GM20431 (cell line): Measurements from ENCODE around the gene THBD.

Experiments
- in situ Hi-C: fragments of 300-500 bp; cut with MseI, MboI; formaldehyde crosslinking; loops from one replicate; pipeline ENCODE4 v1.15.0; 2020; ENCODE audit warnings: low sequenced_read_pairs; ENCODE audit not compliant: unreplicated experiment

Gene THBD

DNA sequence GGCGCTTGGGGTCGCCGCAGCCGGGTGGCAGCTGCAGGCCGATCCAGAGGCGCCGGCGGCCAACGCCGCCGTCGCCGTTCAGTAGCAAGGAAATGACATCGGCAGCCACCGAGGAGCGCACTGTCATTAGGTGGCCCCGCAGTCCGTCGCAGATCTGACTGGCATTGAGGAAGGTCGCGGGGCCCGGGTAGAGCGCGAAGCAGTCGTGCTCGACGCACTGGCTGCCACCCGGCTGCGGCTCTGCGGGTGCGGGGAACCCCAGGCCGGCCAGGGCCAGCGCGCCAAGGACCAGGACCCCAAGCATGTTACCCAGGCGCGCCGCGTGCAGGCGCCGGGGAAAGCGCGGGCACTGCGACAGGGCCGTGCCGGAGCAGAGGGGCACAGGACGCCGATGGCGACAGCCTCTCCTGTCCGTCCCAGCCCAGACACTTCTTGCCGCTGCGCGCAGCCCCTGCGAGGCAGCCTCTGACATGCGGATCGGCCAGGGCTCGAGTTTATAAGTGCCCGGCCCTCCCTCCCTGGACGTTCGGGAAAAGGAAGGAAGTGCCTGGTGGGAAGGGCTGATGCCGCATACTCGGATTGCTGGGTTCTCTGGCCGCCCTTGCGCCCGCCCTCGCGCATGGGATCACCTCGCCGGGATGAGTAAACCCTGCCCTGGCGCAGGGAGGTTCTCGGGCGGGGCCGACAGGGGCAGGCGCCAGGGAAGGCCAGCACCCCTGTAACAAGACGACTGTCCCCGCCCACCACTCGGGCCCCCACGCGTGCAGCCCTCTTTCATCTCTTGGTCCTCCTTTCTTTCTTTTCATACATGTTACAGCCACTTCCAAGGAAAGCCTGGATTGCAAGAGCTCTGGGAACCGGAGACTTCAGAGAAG, at the start of gene THBD:
THBD (minus strand) TSS at position 472 of the 875 bp plus-strand sequence; CDS start at position 304, 168 bp downstream.
- in situ Hi-C loops, result no loop called here

- in situ Hi-C loops, result no loop called here
These were observed 48.4 kb upstream of the THBD start for GRCh38 chr20:23097636-23098580.

GRCh38 chr20:23096986-23097520, 47.6 kb upstream of the THBD start:
- in situ Hi-C loops, result no loop called here

GRCh38 chr20:23096097-23096496, 46.6 kb upstream of the THBD start:
- in situ Hi-C loops, result no loop called here

GRCh38 chr20:23095499-23095898, 46.0 kb upstream of the THBD start:
- in situ Hi-C loops, result no loop called here

DNA sequence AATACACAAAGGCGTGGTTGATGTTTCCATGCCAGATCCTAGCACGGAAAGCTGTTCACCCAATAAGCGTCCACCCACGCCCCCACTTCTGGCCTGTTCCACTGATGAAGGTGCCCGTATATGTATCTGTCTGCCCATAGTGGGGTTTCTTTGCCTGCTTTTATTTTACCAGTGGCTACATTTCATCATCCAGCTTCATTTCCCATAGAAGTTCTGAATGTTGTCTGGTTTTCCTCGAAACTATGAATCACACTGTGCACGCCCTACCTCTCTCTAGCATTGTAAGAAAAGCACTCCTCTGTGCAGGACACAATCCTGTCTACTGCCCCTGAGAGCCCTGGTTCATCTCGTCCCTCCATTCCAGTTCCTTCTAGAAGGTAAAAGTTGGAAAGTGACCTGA, 45.5 kb upstream of the THBD start:
- in situ Hi-C loops, result no loop called here

GRCh38 chr20:23094213-23094896, 44.9 kb upstream of the THBD start:
- in situ Hi-C loops, result no loop called here

- in situ Hi-C loops, result no loop called here
These were observed 44.1 kb upstream of the THBD start for GRCh38 chr20:23093613-23094012.

DNA sequence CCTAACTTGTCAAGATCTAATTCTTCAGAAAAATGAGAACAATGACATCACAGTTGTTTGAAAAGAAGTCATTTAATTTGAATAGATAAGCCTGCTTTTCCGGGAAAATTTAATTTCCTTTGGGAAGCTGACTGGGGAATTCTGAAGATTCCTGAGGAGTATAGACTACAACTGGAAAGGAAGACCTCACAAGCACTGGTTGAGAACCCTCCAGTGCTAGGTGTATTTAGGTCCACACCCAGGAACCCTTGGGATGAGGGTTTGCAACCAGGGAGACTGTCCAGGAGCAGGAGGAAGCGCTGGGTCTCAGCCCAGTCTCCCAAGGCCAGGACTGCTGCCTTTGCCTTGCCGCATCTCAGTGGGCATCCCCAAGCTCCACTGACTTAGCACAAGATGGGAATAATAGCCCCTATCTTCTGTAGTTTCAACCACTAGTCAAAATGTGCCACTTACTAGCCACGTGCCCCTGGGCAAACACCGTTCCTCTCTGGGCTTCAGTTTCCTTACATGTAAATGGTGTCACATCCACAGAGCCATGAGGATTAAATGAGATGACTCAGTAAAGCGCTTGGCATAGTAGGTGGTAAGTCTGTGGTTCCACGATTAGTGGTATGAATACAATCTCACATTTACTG, 43.5 kb upstream of the THBD start:
- in situ Hi-C loops, result no loop called here

GRCh38 chr20:23092384-23092756, 42.9 kb upstream of the THBD start:
- in situ Hi-C loops, result no loop called here

DNA sequence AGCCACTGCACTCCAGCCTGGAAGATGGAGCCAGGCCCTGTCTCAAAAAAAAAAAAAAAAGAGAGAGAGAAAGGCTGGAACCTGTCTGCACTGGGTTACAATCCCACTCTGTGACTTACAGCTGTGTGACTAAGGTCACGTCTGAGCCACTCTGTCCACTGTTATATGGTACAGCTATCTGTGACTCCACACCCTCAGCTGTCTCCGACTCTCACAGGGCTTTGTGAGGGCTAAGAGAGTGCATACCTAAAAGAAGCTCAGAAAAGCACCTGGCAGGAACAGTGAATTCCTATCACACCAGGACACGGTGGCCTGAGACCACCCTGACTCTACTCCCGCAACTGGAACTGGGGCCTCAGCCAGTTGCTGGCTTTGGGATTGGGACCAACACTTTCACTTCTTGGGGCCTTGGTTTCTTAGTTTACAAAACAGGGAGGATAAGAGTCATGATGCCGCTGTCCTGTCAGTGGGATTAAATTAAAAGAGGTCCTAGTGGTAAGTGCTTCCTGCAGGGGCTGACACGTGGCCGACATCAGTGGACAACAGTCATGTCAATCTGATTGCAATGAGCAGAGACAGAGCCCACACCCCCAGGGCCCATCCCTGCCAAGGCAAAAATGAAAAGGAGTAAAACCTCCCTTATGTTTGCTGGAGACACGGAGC, 42.4 kb upstream of the THBD start:
- in situ Hi-C loops, result no loop called here

DNA sequence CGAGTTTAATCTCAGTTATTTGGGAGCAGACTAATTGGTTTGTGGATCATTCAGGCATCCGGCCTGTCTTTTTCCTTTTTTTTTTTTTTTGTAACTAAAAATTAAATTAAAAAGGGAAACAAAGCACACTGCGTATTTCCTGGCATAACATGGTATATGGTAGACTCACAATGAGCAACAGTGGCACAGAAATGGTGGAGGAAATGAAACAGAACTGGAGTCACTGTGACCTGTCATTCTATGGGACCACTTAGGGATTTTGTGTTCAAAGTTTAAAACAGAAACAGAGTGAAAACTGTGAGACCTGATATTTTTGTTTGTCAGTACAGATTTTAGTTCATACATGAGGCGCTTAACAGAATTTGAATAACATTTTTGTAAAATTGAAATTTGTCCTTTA, 41.4 kb upstream of the THBD start:
- in situ Hi-C loops, result no loop called here

GRCh38 chr20:23090147-23090546, 40.7 kb upstream of the THBD start:
- in situ Hi-C loops, result no loop called here

GRCh38 chr20:23088866-23089265, 39.4 kb upstream of the THBD start:
- in situ Hi-C loops, result no loop called here

DNA sequence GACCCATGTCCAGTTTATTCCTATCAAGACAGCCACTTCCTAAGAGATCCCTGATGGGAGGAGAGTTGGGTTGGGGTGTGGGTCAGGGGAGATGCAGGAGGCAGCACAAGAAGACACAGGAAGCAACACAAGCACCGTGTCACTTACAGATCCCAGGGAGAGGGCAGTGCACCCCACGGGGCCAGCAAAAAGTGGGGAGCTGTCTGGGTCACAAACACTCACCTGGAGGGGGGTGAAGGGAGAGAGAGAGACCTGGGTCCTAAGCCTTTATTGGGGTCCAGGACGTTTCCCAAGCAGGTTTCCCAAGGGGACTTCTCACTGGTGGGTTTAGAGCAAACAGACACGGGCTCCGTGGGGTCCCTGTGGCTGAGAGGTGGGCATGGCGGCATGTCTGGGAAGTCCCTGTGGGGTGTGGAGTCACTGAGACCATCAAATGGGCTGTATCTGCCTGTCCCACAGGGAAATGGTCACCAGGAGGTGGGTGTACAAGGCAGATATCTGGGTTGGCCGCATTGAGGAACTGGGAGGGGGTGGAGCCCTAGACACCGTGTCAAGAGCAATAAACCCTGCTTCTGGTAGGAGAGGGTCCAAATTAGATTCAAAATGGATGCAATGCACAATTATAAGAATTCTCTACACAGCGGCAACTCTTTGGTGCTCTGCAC, 38.2 kb upstream of the THBD start:
- in situ Hi-C loops, result no loop called here

DNA sequence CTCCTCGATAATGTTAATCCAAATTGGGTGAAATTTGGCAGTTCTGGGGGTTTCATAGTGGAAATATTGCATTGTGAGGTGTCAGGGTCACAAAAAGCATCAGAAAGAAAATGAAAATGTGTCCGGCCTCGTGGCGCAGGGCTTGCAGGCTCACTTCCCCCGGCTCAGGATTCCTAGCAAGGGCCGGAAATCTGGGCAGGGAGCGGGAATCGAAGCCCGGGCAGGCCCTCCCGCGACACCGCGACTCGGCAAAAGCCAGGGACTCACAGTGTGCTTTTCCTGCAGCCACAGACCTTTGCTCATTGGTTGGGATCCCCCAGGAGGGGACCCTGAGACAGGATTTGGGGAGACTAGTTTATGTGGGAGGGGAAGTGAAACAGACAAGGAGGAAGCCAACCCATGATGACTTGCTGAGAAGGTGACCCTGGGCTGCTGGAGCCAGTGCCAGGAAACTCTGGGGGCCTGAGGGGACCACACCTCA, 37.5 kb upstream of the THBD start:
- in situ Hi-C loops, result no loop called here

DNA sequence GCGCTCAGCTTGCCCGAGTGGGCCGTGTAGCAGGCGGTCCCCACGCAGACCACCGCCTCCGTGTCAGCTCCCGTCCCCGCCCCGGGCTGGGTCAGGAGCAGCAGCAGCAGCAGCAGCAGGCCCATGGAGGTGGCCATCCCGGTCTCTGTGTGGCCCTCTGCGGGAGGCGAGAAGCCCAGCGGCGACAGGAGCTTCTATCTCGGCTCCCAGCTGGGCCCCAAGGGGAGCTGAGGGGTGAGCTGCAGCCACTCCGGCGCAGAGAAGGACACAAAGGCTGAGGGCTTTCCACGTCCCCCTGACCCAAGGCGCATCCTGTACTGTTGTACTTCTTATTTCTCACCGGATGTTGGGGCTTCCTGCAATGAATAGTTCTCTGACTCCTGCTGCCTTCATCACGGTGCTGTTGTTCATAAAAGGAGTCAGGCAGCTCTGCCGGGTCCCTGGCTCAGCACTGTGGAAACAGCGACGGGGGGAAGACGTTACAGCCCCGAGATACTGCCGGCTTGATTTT, 36.6 kb upstream of the THBD start, which contains the start of gene CD93:
CD93 (minus strand) TSS at position 269 of the 511 bp plus-strand sequence; CDS start at position 137, 132 bp downstream.
- in situ Hi-C loops, result no loop called here

- in situ Hi-C loops, result no loop called here
These were observed 36.1 kb upstream of the THBD start for GRCh38 chr20:23085436-23086055.
